ENCODE data around the gene GOLGA1. TPM values are rescaled to one million over a fixed set of nuclear protein-coding genes. Genes with fewer than 3 reads are reported as not detected.

GOLGA1 gene
- total and polyA plus RNA-seq, 2 of the 13 experiments (the other 11 are each of a cell fraction or from before 2014, with no cell fraction given): 12.7 to 15.9 TPM

GRCh38 chr9:124880501-124880900 lies 60.4 kb downstream of the GOLGA1 start (continued):
- TF ChIP-seq, protein P1, sequence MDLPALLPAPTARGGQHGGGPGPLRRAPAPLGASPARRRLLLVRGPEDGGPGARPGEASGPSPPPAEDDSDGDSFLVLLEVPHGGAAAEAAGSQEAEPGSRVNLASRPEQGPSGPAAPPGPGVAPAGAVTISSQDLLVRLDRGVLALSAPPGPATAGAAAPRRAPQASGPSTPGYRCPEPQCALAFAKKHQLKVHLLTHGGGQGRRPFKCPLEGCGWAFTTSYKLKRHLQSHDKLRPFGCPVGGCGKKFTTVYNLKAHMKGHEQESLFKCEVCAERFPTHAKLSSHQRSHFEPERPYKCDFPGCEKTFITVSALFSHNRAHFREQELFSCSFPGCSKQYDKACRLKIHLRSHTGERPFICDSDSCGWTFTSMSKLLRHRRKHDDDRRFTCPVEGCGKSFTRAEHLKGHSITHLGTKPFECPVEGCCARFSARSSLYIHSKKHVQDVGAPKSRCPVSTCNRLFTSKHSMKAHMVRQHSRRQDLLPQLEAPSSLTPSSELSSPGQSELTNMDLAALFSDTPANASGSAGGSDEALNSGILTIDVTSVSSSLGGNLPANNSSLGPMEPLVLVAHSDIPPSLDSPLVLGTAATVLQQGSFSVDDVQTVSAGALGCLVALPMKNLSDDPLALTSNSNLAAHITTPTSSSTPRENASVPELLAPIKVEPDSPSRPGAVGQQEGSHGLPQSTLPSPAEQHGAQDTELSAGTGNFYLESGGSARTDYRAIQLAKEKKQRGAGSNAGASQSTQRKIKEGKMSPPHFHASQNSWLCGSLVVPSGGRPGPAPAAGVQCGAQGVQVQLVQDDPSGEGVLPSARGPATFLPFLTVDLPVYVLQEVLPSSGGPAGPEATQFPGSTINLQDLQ (CRISPR knock-in tag; IDR thresholded peaks at IDR 0.05): no peak
- no peak for TF ChIP-seq ZNF605 (CRISPR knock-in tag; IDR thresholded peaks at IDR 0.05)
- no peak for TF ChIP-seq PHF21A (CRISPR knock-in tag; IDR thresholded peaks at IDR 0.05)
- no peak for TF ChIP-seq SALL1 (CRISPR knock-in tag; IDR thresholded peaks at IDR 0.05)
- TF ChIP-seq, protein P2, sequence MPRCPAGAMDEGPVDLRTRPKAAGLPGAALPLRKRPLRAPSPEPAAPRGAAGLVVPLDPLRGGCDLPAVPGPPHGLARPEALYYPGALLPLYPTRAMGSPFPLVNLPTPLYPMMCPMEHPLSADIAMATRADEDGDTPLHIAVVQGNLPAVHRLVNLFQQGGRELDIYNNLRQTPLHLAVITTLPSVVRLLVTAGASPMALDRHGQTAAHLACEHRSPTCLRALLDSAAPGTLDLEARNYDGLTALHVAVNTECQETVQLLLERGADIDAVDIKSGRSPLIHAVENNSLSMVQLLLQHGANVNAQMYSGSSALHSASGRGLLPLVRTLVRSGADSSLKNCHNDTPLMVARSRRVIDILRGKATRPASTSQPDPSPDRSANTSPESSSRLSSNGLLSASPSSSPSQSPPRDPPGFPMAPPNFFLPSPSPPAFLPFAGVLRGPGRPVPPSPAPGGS (CRISPR knock-in tag; IDR thresholded peaks at IDR 0.05): no peak
- TF ChIP-seq SIN3A (IDR thresholded peaks at IDR 0.05; ENCODE audit: borderline replicate concordance, low read depth, low read length): no peak
- TF ChIP-seq XBP1 (CRISPR knock-in tag; IDR thresholded peaks at IDR 0.05): no peak
- no peak for TF ChIP-seq TBP (CRISPR knock-in tag; IDR thresholded peaks at IDR 0.05)
- TF ChIP-seq, protein P3, sequence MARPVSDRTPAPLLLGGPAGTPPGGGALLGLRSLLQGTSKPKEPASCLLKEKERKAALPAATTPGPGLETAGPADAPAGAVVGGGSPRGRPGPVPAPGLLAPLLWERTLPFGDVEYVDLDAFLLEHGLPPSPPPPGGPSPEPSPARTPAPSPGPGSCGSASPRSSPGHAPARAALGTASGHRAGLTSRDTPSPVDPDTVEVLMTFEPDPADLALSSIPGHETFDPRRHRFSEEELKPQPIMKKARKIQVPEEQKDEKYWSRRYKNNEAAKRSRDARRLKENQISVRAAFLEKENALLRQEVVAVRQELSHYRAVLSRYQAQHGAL (CRISPR knock-in tag; IDR thresholded peaks at IDR 0.05; ENCODE audit: not compliant biosample characterization): no peak
- TF ChIP-seq SRF (IDR thresholded peaks at IDR 0.05; ENCODE audit: low read depth, low read length): no peak

Data from HepG2 (cell line).